ENCODE measurements around the gene MBD3L1.

The MBD3L1 gene

GRCh38 chr19:8890260-8890659 is 58.1 kb downstream of the MBD3L1 start:
- no peak for TF ChIP-seq SIN3A (IDR thresholded peaks at IDR 0.05; ENCODE audit: borderline replicate concordance, insufficient read depth, low read length)
- TF ChIP-seq FOXP2 (optimal IDR thresholded peaks at IDR 0.05; ENCODE audit: borderline replicate concordance, extremely low read depth, extremely low read length, insufficient read depth) = no peak
- no peak for TF ChIP-seq REST (IDR thresholded peaks at IDR 0.05; ENCODE audit: insufficient read depth in 1 of 2, low read depth in 2 of 2, low read length in 2 of 2)
- no peak for TF ChIP-seq POLR2AphosphoS5 (IDR thresholded peaks at IDR 0.05; ENCODE audit: low read depth, low read length)
- TF ChIP-seq TAF1 (IDR thresholded peaks at IDR 0.05; ENCODE audit: borderline replicate concordance, insufficient read depth, low read length) = no peak
